Eye (tissue), 1 donor: Measurements from ENCODE around the gene MTHFD2L.
A peak's percentile ranks its signal among the peaks of the same experiment; 100 is the strongest.
"Not testable (repeated sequence)": the region's sequence is repeated elsewhere in the genome, so short reads cannot be mapped to it uniquely, and the experiment has no call there.

ENCODE experiments used
- DNase-seq: peaks from one replicate; pipeline ENCODE4 v3.0.0-alpha.2; 2015

MTHFD2L gene

DNA sequence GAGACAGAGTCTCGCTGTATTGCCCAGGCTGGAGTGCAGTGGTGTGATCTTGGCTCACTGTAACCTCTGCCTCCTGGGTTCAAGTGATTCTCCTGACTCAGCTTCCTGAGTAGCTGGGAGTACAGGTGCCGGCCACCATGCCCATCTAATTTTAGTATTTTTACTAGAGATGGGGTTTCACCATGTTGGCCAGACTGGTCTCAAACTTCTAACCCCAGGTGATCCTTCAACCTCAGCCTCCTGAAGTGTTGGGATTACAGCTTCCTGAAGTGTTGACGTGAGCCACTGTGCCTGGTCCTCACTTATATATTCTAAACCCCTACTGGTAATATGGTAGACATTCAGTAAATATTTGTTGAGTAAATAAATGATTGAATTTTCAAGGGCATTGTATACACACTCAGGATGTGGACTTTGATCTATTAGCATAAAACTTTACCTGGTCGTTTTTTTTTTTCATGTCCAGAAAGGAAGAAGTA, 33.0 kb downstream of the MTHFD2L start:
- no peak for DNase-seq

DNA sequence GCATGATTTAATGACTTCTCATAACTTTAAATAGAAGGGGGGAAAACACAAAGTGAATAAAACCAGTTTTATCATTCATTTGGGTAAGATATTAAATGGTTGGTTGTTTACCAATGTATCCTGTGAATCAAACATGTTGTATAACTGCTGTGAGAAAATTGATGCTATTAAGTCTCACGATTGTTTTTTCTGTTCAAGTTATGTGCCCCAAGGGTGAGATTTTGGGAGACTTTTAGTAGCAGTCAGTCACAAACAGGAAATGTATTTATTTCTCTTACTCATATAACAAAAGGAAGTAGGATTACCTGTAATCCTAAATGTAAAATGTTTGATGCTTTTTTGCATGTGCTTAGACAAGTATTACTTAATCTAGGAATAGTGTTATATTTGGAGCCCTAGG, 39.2 kb downstream of the MTHFD2L start:
- no peak for DNase-seq

DNA sequence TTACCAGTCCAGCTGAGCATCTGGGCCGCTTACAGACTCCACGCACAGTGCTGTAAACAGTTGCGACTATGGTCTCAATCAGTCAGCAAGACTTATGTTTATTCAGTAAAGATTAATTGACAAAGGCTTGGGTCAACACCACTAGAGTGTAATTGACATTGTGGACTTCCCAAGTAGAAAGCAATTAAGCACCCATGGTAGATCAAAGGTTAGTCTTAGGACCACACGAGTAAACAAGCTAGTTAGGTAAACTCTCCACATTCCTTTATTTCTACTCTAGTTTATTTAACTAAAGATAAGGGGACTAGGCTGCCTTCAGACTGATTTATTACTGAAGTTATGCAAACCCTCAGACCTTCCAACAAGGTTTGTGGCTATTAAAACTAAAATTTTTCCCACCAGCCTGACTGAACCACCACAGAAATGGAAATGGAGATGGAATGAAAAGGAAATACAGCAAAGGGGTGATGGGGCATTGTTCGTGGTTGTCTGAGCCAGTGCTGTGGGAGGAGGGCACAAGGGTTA, 44.2 kb downstream of the MTHFD2L start:
- DNase-seq = no peak

DNA sequence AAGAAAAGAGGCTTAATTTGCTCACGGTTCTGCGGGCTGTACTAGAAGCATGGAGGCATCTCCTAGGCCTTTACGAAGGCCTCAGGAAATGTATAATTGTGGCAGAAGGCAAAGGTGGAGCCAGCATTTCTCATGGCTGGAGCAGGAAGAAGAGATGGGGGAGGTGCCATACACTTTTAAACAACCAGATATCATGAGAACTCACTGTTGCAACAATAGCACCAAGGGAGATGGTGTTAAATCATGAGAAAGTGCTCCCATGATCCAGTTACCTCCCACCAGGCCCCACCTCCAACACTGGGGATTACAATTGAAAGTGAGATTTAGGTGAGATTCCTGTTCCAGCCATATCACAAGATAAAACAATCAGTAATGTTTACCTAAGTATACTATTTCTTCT, 45.5 kb downstream of the MTHFD2L start:
- no peak for DNase-seq

DNA sequence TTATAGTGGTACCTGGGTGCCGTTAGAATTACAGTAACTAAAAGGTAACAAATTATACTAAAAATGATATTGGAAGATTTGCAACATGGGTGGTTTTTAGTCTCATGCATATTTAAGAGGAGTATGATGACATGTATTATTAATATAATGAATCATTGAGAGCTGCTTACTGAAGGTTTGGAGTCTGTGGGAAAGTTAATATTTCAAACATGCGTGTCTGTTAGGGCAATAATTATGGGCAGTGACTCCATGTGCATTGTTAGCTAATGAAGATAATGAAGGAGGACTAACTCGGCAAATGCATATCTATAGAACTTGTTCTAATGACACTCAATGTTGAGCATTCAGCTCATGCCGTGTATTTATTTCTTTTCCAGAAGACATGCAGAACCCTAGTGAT, 47.1 kb downstream of the MTHFD2L start:
- no peak for DNase-seq

DNA sequence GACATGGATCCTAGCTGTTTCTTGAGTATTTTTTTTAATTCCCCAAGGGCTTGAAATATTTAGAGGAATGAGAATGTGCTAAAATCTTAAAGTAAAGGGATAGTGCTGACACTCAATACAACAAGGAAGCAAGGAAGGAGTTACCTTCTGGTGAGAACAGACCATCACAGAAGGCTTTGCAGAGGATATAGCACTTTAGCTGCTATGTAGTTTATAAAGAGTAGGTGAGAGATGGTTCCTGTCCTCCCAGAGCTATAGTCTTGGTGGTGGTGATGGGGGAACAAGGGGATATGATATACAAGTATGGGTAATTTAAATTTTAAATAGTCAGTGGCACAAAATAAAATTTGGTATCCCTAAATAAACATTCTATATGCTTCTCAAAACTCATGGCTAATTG, 47.6 kb downstream of the MTHFD2L start:
- DNase-seq = no peak

DNA sequence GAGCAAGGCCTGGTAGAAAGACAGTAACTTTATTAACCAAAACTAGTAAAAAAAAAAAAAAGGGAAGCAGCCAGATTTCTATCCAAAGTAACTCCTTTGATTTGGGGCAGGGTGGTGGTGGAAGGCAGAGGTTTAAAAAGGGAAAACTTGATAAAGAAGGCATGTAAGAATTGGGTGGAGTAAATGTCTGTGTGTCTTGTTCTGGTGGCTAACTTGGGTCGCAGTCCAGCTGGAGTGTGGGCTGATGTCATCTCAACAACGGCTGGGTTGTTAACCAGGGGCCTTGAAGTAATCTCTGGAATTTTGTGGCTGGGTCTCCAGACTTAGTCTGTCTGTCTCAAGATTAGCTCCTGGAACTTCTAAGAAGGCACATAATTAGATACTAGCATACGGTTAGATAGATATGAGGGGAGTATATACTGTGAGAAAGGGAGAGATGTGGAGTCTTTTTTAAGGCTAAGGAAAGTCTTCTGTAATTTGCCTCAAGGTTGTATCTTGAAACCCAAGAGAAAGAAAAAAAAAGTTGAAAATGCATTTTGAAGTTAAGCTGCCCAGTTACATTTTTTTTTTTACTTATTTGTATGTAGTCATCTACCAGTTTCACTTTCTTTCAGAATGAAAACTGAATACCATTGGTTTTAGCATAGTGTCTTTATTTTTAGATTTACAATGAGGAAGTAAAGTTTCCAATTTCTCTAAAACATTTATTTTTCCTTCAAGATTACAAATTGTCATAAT, 48.3 kb downstream of the MTHFD2L start:
- no peak for DNase-seq

DNA sequence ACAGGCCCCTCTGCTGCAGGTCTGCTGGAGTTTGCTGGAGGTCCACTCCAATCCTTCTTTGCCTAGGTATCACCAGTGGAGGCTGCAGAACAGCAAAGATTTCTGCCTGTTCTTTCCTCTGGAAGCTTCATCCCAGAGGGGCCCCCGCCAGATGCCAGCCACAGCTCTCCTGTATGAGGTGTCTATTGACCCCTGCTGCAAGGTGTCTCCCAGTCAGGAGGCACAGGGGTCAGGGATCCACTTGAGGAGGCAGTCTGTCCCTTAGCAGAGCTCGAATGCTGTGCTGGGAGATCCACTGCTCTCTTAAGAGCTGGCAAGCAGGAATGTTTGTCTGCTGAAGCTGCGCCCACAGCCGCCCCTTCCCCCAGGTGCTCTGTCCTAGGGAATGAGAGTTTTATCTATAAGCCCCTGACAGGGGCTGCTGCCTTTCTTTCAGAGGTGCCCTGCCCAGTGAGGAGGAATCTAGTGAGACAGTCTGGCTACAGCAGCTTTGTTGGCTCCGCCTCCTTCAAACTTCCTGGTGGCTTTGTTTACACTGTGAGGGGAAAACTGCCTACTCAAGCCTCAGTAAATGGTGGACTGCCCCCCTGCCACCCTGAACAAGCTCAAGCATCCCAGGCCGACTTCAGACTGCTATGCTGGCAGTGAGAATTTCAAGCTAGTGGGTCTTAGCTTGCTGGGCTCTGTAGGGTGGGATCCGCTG, 56.7 kb downstream of the MTHFD2L start:
- not testable (repeated sequence) for DNase-seq

DNA sequence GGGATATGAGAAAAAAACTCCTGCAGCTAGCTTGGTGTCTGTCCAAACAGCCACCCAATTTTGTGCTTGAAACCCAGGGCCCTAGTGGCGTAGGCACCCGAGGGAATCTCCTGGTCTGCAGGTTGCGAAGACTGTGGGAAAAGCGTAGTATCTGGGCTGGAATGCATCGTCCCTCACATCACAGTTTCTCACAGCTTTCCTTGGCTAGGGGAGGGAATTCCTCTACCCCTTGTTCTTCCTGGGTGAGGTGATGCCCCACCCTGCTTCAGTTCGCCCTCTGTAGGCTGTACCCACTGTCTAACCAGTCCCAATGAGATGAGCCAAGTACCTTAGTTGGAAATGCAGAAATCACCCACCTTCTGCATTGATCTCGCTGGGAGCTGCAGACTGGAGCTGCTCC, 57.3 kb downstream of the MTHFD2L start:
- DNase-seq = not testable (repeated sequence)

DNA sequence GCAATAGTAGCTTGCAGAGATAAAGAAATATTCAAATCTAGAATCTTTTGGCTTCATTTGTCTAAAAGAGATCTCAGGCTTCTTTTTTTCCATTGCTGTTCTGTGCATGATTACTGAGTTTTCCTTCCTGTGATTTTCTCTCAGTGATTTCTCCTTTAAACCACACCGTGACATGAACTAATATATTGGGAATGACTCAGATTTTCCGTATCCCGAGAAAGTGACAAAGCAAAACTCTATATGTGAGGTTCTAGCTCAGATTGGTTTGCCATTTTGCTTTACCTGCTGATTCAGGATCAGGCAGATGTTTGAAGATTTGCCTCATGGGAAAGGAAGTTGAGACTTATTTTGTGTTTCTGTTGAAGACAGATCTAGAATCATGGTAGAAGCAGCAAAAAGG, 59.4 kb downstream of the MTHFD2L start:
- no peak for DNase-seq

DNA sequence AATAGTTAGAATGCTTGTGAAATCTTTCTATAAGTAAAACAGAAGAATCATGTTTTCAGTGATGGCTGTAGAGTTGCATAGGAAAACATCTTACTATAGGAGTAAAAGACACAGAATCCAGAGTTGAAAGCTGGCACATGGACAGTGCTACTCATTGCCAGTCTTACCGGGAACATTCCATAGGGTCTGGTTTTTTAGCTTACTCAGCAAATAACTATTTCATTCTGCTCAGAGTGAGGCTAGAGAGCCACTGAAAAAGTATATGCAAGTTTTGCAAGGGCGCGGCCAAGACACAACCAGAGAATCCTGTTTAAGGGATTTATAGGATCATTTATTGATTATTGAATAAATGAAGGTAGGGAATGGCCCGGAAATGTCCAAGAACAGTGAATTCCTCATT, 60.3 kb downstream of the MTHFD2L start:
- DNase-seq = no peak

DNA sequence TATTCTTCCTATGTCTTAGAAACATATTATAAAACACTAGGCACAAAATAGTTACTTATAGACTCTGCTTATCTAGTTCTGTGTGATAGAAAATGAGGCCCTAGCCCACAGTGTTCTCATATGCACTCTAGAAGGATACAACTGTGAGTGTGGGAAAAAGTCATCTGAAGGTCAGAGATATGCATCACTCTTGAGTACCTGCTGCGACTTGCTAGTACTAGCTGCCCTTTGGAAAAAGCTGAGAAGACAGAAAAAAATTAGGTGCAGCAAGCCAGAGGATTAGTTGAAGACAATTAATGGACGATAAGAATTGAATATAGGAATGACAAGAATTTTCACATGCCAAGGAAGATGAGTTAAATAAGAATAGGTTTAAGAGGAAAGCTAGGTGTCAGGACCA, 61.3 kb downstream of the MTHFD2L start:
- DNase-seq = no peak

DNA sequence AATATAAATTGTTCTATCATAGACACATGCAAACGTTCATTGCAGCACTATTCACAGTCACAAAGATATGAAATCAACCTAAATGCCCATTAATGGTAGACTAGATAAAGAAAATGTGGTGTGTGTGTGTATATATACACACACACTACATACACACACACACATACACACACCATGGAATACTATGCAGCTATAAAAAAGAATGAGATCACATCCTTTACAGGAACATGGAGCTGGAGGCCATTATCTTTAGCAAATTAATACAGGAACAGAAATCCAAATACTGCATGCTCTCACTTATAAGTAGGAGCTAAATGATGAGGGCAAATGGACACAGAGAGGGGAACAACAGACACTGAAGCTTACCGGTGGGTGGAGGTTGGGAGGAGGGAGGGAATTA, 65.2 kb downstream of the MTHFD2L start:
- DNase-seq = no peak

DNA sequence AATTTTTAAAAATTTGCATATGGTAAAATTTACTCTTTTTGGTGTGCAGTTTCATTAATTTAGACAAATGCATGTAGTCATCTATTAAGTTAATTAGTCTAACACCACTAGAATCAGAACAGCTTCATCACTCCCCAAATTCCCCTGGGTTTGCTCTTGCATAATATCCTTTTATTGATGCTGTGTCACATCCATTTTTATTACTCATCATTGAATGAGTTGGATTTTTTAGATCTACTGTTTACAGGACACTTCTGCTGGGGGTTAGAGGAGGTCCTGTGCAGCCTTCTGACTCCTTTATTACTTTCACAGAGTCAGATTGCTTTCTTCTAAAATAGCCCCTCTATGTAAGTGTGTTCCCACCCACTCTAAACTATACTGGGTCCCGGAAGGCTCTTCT, 65.9 kb downstream of the MTHFD2L start:
- DNase-seq = no peak

DNA sequence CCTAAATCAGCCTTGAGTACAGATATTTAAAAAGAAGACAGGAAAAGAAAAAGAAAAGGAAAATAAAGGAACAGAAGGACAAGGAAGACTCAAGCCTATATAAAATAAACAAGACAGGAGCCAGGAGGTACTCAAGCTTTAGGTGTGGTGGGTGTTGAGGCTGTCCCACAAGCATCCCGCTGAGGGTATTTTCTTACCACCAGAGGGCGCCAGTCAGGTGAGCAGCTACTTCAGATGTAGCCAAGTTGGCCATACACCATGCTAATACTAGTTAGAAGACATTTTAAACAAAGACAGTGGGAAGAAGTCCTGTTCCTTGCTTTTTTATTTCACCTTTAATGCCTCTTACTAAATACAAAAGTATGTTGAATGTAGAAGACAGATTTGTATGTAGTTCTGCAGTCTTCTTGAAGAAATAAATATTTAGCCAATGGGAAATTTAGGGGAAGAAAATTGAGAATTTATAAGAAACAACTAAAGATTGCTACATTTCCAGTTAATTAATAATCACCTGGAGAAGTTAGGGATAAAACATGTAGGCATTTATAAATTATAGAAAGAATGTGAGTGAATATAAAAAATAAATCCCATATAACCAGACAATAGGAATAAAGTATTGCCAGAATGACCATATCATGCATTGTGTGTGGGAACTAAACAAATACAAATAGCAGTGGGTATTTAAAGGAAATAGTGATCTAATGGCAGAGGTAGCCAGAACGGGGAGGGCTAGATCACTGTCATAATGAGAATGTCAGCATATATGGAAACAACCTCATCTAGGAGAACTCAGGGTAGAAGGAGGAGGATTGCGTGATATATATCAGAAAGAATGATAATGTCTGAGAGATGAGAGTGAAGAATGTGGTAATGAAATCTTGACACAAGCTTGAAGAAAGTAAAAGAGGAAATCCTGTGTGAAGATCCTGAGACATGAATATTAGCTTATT, 71.0 kb downstream of the MTHFD2L start:
- peak; percentile 73 for DNase-seq

DNA sequence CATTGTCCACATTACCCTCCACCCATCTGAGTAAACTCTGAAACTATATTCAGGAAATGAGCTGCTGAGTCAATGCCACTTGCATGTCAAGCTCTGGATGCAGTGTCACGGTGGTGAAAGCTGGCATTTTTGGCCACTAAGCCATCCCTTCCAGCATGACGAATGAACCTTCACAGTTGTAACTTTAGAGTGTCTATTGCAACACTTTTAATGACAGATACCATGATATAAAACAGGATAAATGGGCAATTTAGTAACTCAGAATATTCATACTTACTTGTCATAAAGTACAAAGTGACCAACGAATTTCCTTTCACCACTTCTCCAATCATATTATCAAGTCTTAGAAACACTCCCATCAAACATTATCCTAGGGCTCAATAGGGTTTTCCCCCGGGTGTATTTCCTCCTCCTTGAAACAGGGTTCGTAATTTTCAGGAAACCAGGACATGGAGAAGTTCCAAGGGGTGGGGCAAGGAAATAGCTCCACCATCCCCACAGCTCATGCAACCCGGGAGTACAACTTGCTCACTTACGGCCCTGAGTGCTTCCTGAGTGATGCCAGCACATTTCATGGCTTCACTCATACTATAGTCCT, 73.1 kb downstream of the MTHFD2L start:
- DNase-seq = no peak

DNA sequence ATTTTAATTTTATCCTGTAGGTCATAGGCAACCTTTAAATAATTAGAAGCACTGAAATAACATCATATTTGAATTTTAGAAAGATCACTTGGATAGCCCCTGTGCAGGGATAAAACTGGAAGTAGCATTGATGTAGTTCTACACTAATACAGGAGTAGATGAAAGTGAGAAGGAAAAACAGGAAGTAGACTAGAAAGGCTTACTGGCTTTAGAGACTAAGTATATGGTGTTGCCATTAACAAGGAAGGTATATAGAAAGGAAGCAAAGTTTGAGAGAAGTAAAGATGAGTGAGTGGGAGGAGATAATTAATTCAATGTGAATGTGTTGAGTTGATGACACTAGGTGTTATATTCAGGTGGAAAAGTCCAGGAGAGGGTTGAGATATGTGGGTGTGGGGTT, 77.2 kb downstream of the MTHFD2L start:
- no peak for DNase-seq

DNA sequence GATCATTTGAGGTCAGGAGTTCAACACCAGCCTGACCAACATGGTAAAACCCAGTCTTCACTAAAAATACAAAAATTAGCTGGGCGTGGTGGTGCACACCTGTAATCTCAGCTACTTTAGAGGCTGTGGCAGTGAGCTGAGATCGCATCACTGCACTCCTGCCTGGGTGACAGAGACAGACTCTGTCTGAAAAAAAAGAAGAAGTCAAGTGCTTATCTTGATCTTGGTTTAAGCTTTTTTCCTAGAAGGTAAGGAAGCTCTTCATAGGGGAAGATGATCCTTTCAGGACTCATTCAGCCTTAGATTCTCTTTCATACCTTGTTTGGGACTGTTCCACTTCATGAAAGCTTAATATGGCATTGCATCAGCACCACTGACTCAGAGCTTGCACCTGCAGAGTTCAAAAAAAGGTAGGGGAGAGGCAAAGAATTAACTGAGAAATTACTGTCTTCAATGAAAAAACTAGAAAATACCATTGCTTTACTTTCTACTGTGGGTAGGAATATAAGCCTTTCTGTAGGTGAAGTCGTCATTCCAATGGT, 79.6 kb downstream of the MTHFD2L start:
- DNase-seq = no peak

DNA sequence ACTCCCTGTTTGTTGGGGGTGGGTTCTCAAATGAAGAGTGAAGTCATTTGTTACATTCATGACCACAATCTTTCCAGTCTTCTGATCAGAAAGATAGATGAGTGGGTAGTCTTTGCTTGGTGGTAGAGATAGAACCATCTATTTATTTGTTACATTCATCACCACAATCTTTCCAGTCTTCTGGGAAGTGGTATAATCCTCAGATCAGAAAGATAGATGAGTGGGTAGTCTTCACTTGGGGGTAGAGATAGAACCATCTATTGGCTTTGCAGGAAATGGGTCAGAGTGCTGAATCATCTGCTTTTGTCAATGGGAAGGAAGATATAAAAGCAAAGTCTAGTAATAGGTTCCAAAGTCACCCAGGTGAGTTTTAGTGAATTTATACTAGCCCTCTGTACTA, 86.1 kb downstream of the MTHFD2L start:
- DNase-seq = no peak

DNA sequence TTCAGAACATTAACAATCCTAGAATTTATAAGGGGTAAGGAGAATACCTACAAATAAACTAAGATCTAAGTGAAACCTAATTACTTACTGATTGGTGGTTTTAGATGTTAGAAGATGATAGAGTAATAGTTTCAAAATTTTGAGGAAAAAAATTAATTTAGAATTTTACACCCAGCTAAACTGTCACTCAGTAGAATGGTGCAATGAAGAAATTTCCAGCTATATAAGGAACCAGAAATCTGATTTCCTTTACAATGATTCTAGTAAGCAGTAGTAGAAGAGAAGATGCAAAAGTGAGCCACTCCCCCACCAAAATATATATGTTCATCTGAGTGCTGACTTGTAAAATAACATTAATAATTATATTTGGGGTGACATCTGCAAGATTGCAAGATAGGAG, 95.0 kb downstream of the MTHFD2L start:
- DNase-seq = no peak

DNA sequence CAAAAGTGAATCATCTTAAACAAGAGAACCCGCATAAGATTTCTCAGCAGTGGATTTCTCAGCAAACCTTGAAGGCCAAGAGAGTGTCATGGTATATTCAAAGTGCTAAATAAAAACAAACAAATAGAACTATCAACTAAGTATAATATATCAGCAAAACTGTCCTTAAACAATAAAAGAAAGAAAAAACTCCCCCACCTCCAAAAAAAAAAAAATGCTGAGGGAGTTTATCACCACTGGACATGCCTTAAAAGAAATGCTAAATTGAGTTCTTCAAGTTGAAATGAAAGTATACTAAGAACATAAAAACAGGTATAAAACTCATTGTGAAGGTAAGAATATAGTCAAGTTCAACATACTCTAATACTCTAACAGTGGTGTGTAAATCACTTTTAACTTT, 96.5 kb downstream of the MTHFD2L start:
- no peak for DNase-seq

DNA sequence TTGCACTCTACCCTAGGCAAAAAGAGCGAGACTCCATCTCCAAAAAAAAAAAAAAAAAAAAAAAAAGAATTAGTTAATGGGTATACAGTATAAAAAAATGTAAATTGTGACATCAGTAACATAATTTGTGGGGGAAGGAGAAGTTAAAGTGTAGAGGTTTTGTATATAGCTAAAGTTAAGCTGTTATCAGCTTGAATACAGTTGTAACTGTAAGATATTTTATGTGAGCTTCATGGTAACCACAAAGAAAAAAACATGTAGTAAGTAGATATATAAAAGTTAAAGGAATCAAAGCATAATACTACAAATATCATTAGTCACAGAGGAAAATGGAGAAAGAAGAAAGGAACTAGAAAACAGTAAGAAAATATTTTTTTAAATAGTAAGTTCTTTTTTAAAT, 97.2 kb downstream of the MTHFD2L start:
- DNase-seq = no peak
